Measurements from ENCODE around the gene SLC16A1.
A peak's percentile ranks its signal among the peaks of the same experiment; 100 is the strongest.
"Not testable (repeated sequence)": the region's sequence is repeated elsewhere in the genome, so short reads cannot be mapped to it uniquely, and the experiment has no call there.

SLC16A1 gene, protein sequence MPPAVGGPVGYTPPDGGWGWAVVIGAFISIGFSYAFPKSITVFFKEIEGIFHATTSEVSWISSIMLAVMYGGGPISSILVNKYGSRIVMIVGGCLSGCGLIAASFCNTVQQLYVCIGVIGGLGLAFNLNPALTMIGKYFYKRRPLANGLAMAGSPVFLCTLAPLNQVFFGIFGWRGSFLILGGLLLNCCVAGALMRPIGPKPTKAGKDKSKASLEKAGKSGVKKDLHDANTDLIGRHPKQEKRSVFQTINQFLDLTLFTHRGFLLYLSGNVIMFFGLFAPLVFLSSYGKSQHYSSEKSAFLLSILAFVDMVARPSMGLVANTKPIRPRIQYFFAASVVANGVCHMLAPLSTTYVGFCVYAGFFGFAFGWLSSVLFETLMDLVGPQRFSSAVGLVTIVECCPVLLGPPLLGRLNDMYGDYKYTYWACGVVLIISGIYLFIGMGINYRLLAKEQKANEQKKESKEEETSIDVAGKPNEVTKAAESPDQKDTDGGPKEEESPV

DNA sequence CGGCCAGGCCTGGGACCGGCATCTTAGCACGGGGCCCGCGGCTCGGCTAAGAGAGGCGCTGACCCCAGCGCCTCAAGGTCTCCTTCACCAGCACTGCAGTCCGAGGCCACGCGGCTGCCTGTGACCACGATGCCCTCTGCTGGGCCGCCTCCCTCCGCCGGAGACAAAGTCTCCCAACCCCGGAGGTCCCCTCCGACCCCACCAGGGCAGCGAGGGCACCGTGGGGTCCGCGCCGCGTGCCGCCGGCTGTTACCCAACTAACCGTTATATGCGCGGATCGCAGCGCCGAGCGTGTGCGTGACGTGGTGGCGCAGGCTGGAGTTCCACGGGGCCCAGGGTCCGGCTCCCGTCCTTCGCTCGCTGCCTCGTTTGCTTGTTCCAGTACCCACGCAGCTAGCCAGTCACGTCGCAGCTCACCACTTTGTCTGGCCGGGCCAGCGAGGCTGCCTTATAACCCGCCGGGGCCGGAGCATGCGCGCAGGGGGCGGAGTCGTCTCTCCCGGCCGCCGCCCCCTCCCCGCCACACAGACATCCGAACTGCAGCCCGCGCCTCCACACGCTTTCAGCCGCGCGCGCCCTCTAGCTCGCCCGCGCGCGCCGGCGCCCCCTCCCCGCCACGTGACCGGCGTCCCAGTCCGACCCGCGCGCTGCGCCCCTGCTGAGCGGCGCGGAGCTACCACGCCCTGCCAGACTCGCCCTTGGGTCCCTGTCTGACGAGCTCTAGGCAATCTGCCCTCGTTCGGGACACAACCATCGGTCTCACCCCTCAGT, at the start of gene SLC16A1:
SLC16A1 (minus strand) TSS at position 424 of the 771 bp plus-strand sequence. CDS start 26,888 bp downstream, outside the sequence.
- H3K27ac ChIP-seq, result peak within 1 kb of the TSS; percentile 84
- TF ChIP-seq, protein P1, sequence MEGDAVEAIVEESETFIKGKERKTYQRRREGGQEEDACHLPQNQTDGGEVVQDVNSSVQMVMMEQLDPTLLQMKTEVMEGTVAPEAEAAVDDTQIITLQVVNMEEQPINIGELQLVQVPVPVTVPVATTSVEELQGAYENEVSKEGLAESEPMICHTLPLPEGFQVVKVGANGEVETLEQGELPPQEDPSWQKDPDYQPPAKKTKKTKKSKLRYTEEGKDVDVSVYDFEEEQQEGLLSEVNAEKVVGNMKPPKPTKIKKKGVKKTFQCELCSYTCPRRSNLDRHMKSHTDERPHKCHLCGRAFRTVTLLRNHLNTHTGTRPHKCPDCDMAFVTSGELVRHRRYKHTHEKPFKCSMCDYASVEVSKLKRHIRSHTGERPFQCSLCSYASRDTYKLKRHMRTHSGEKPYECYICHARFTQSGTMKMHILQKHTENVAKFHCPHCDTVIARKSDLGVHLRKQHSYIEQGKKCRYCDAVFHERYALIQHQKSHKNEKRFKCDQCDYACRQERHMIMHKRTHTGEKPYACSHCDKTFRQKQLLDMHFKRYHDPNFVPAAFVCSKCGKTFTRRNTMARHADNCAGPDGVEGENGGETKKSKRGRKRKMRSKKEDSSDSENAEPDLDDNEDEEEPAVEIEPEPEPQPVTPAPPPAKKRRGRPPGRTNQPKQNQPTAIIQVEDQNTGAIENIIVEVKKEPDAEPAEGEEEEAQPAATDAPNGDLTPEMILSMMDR (conservative IDR thresholded peaks at IDR 0.05), result peak; percentile 50

DNA sequence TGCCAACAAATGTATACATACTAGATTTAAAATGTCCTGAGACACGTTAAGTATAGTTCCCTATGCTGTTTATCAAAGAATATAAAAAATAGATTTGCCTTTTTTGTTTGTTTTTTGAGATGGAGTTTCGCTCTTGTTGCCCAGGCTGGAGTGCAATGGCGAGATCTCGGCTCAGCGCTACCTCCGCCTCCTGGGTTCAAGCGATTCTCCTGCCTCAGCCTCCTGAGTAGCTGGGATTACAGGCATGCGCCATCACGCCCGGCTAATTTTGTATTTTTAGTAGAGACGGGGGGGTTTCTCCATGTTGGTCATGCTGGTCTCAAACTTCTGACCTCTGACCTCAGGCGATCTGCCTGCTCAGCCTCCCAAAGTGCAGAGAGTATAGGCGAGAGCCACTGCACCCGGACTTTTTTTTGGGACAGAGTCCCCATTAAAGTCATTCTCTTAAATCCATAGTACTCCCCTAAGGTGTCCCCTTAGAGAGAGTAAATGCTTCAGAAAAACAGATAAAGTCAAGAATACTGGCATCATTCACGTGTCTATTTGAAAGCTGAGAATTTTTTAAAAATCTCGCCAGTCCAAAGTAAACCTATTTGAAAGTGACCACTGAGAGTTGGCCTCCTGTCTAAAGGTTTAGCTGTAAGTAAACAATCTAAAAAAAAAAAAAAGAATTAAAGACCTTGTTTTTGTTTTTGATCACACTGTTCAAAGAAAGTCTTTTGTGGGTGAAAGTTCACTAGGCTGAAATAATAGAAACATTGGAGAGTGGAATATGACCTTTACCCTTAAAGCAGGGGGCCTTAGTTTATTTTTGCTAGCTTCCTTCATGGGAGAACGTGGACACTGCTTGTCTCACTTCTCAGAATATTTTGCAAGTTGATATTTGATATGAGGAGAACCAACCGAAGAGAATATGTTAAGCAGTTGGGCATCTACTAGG, 48.0 kb upstream of the SLC16A1 start:
- no peak overlapping the region for H3K27ac ChIP-seq
- TF ChIP-seq, protein P1 (conservative IDR thresholded peaks at IDR 0.05), result no peak

DNA sequence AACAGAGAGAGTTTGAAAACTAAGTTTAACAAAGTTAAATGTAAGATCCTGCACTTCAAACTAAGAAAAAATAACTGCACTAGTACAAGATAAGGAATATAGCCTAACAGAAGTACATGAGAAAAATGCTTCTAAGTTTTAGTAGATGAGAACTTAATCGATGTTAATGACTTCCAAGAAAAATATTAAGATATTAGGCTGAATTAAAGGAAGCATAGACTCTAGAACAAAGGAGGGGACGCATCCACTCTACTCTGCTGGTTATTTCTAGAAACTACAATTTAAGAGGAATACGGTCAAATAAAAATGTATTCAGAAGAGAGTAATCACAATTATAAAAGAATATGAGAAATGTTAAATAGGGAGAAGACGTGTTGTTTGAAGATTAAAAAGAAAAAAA, 46.3 kb upstream of the SLC16A1 start:
- H3K27ac ChIP-seq, result no peak overlapping the region
- TF ChIP-seq, protein P1 (conservative IDR thresholded peaks at IDR 0.05), result no peak

DNA sequence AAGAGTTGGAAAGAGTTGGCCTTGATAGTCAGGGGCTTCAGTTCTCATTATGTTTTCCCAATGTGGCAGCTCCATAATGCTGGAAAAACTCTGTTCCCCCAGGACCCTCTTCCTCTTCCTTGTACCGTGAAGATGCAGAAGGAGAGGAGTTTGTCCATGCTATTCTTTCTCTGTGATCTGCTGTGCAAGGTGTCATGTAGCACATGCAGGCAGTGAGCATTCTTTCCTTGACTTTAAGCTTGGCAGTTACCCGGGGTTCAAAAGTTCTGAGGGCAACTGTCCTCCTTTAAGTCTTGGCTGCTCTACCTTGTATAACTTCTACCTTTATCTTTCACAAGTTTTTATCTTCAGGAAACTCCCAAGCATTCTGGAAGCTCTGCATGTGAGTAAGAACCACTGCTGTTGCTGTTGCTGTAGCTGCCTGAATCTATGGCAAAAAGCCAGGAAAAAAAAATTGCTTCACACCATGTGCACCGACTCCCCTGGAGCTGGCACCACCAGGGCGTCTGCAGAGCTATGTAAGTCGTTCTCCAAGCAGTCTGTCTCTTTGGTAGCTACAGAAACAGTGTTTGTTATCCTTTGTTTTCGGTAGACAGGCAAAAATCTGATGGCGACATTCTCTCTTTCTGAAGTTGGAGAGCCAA, 42.7 kb upstream of the SLC16A1 start:
- H3K27ac ChIP-seq, result no peak overlapping the region
- TF ChIP-seq, protein P1 (conservative IDR thresholded peaks at IDR 0.05), result no peak

DNA sequence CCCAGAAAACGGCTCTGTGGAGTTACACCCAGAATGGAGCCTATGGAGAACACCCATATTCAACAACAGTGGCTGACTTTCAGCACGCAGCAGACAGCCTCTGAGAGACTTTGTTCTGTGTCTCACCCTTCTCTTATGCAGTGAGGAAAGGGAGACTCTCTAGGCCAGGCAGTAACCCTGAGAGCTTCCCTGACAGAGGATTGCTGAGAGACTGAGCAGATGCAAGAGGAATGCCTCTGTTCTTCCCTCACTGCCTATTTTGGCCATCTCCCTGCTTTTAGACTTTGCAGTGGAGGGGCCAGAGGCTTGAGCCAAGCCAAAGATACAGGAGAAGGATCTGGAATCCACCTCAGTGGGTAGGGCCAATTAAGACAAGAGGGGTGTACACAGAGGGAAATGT, 41.8 kb upstream of the SLC16A1 start:
- H3K27ac ChIP-seq, result no peak overlapping the region
- TF ChIP-seq, protein P1 (conservative IDR thresholded peaks at IDR 0.05), result no peak

DNA sequence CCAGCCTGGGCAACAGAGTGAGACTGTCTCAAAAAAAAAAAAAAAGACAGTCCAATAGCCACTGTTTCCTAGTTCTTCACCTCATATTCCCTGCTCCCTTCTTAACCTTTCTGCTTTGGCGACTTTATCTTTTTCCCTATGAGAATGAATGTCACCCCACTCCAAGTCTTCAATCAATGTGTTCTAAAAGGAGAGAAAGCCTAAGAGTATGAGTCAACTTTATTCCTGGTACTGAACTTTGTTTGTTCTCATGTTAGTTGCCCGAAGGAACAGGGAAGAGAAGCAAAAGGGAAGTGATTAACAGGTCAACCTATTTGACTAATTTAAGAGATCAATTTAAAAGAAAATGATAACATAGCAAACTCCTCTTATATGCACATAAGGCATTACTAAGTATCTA, 39.9 kb upstream of the SLC16A1 start:
- no peak overlapping the region for H3K27ac ChIP-seq
- TF ChIP-seq, protein P1 (conservative IDR thresholded peaks at IDR 0.05), result no peak

DNA sequence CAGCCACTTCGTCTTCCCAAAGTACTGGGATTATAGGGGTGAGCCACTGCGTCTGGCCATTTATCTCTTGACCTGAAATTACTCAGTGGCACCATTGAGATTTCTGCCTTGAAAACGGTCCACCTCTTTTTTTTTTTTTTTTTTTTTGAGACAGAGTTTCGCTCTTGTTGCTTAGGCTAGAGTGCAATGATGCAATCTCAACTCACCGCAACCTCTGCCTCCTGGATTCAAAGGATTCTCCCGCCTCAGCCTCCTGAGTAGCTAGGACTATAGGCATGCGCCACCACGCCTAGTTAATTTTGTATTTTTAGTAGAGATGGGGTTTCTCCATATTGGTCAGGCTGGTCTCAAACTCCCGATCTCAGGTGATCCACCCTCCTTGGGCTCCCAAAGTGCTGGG, 39.0 kb upstream of the SLC16A1 start:
- H3K27ac ChIP-seq, result not testable (repeated sequence)

Measured in VCaP (cell line).